ENCODE data around the gene BAHCC1.

Gene BAHCC1

GRCh38 chr17:81459224-81459623 is 64.0 kb downstream of the BAHCC1 start:
- no peaks in the 10 kb centered on the region for H3K79me2 ChIP-seq (ENCODE audit: control insufficient read depth, insufficient read depth, low read length, unreplicated experiment)
- no peaks in the 10 kb centered on the region for H3K4me1 ChIP-seq (ENCODE audit: control insufficient read depth, insufficient read depth, low read length, unreplicated experiment)
- H3K27ac ChIP-seq (ENCODE audit: low read depth, low read length): no peak overlapping the region
- no peak overlapping the region for H2AFZ ChIP-seq (ENCODE audit: low read length, unreplicated experiment)
- H3K36me3 ChIP-seq (ENCODE audit: insufficient read depth, low read length): no peaks in the 10 kb centered on the region
- H3K4me3 ChIP-seq (ENCODE audit: low read depth, low read length): no peak overlapping the region
- no peaks in the 10 kb centered on the region for H3K27me3 ChIP-seq (ENCODE audit: insufficient read depth, low read length)

GRCh38 chr17:81459864-81460263 is 64.6 kb downstream of the BAHCC1 start:
- no peak overlapping the region for H3K4me3 ChIP-seq (ENCODE audit: low read depth, low read length)
- H3K79me2 ChIP-seq (ENCODE audit: control insufficient read depth, insufficient read depth, low read length, unreplicated experiment): no peaks in the 10 kb centered on the region
- H3K27ac ChIP-seq (ENCODE audit: low read depth, low read length): no peak overlapping the region
- H2AFZ ChIP-seq (ENCODE audit: low read length, unreplicated experiment): no peak overlapping the region
- no peaks in the 10 kb centered on the region for H3K36me3 ChIP-seq (ENCODE audit: insufficient read depth, low read length)
- no peaks in the 10 kb centered on the region for H3K27me3 ChIP-seq (ENCODE audit: insufficient read depth, low read length)
- H3K4me1 ChIP-seq (ENCODE audit: control insufficient read depth, insufficient read depth, low read length, unreplicated experiment): no peaks in the 10 kb centered on the region

DNA sequence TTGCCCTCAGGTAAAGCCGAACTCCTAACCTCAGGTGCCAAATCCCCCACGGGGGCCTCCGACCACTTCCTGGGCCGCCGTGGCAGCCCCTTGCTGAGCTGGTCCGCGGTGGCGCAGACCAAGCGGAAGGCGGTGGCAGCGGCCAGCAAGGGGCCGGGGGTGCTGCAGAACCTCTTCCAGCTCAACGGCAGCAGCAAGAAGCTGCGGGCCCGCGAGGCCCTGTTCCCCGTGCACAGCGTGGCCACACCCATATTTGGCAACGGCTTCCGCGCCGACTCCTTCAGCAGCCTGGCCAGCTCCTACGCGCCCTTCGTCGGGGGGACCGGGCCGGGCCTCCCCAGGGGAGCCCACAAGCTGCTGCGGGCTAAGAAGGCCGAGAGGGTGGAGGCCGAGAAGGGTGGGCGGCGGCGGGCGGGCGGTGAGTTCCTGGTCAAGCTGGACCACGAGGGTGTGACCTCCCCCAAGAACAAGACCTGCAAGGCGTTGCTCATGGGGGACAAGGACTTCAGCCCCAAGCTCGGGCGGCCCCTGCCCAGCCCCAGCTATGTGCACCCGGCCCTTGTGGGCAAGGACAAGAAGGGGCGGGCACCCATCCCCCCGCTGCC is 65.7 kb downstream of the BAHCC1 start:
- Histone ChIP-seq H3K36me3 (ENCODE audit: insufficient read depth, low read length) (no peaks in the 10 kb centered on the region), H3K79me2 (ENCODE audit: control insufficient read depth, insufficient read depth, low read length, unreplicated experiment) (no peaks in the 10 kb centered on the region), H3K4me3 (ENCODE audit: low read depth, low read length) (no peak overlapping the region), H3K27me3 (ENCODE audit: insufficient read depth, low read length) (no peaks in the 10 kb centered on the region), H3K27ac (ENCODE audit: low read depth, low read length) (no peak overlapping the region), H2AFZ (ENCODE audit: low read length, unreplicated experiment) (no peak overlapping the region), H3K4me1 (ENCODE audit: control insufficient read depth, insufficient read depth, low read length, unreplicated experiment) (no peaks in the 10 kb centered on the region)

DNA sequence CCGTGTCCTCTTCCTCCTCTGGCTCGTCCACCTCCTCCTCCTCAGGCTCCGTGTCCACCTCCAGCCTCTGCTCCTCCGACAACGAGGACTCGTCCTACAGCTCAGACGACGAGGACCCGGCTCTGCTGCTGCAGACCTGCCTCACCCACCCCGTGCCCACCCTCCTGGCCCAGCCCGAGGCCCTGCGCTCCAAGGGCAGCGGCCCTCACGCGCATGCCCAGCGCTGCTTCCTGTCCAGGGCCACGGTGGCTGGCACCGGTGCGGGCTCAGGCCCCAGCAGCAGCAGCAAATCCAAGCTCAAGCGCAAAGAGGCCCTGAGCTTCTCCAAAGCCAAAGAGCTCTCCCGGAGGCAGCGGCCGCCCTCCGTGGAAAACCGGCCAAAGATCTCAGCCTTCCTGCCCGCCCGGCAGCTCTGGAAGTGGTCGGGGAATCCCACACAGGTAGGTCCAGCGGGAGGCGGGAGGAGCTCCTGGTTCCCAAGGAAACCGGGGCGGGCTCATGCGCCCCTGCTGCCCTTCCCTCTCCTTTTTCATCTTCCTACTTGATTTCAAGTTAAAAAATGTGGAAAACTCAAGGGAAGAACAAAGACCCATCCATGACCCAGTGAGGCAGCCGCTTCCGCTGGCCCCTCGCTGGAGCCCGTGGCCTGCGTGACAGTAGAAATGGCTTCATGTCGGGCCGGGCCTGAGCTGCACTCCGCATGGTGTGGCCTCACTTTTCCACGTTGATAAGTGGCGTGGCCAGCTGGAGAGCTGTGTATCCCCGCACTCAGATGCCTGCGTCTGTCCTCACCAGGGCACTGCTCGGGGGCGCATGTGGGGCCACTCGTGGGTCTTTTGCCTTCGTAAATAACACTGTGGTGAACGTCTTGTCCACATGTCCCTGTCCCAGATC is 66.6 kb downstream of the BAHCC1 start:
- no peak overlapping the region for H2AFZ ChIP-seq (ENCODE audit: low read length, unreplicated experiment)
- H3K27ac ChIP-seq (ENCODE audit: low read depth, low read length): no peak overlapping the region

GRCh38 chr17:81462506-81463125 is 67.4 kb downstream of the BAHCC1 start:
- H3K27me3 ChIP-seq (ENCODE audit: insufficient read depth, low read length): no peaks in the 10 kb centered on the region
- H3K79me2 ChIP-seq (ENCODE audit: control insufficient read depth, insufficient read depth, low read length, unreplicated experiment): no peaks in the 10 kb centered on the region
- H3K36me3 ChIP-seq (ENCODE audit: insufficient read depth, low read length): no peaks in the 10 kb centered on the region
- H3K4me3 ChIP-seq (ENCODE audit: low read depth, low read length): no peak overlapping the region
- no peak overlapping the region for H2AFZ ChIP-seq (ENCODE audit: low read length, unreplicated experiment)
- no peaks in the 10 kb centered on the region for H3K4me1 ChIP-seq (ENCODE audit: control insufficient read depth, insufficient read depth, low read length, unreplicated experiment)
- H3K27ac ChIP-seq (ENCODE audit: low read depth, low read length): no peak overlapping the region

More for the DNA sequence above, 66.6 kb downstream of the BAHCC1 start:
- Histone ChIP-seq H3K79me2 (ENCODE audit: control insufficient read depth, insufficient read depth, low read length, unreplicated experiment) (no peaks in the 10 kb centered on the region), H3K27me3 (ENCODE audit: insufficient read depth, low read length) (no peaks in the 10 kb centered on the region), H3K36me3 (ENCODE audit: insufficient read depth, low read length) (no peaks in the 10 kb centered on the region), H3K4me3 (ENCODE audit: low read depth, low read length) (no peak overlapping the region), H3K4me1 (ENCODE audit: control insufficient read depth, insufficient read depth, low read length, unreplicated experiment) (no peaks in the 10 kb centered on the region)

- Histone ChIP-seq H3K36me3 (ENCODE audit: insufficient read depth, low read length) (no peaks in the 10 kb centered on the region), H3K27me3 (ENCODE audit: insufficient read depth, low read length) (no peaks in the 10 kb centered on the region)
Observed at GRCh38 chr17:81463506-81463905, 68.2 kb downstream of the BAHCC1 start.

DNA sequence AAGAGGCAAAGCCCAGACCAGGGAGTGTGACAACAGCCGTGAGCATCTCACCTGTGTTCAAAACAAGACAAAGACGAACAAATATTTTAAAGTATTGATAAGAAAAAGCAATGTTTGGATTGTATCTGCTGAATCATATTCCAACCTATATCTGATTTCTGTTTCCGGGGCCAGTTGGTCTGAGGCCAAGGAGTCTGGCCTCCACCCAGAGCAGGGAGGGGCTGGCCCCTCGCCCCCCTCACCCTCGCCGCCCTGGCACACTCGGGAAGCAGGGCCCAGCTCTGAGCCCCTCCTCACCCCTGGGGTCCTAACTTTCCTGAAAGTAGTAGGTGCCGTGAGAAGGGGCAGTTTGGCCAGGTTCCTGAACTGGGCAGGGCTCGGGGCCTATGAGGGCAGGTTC is 69.3 kb downstream of the BAHCC1 start:
- no peaks in the 10 kb centered on the region for H3K4me1 ChIP-seq (ENCODE audit: control insufficient read depth, insufficient read depth, low read length, unreplicated experiment)

More at GRCh38 chr17:81463506-81463905, 68.2 kb downstream of the BAHCC1 start:
- Histone ChIP-seq H3K79me2 (ENCODE audit: control insufficient read depth, insufficient read depth, low read length, unreplicated experiment) (no peaks in the 10 kb centered on the region), H3K4me1 (ENCODE audit: control insufficient read depth, insufficient read depth, low read length, unreplicated experiment) (no peaks in the 10 kb centered on the region), H2AFZ (ENCODE audit: low read length, unreplicated experiment) (no peak overlapping the region), H3K27ac (ENCODE audit: low read depth, low read length) (no peak overlapping the region), H3K4me3 (ENCODE audit: low read depth, low read length) (no peak overlapping the region)

DNA sequence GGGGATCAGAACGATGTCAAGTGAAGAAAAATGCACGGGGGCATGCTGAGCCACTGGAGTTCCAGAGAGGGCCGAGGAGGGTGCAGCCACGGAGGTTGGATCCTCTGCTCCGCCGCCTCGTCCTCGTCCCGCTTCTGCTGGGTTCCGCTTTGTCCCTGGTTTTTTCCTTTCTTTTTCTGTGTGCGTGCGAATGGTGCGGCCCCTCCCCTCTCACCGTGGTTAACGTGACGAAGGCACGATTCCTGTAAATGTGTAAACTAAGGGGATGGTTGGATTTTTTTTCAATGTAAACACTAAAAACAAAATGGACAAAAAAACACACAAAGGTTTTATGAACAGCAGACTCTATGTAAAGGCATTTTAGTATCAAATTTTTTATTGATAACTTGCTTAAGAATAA is 70.7 kb downstream of the BAHCC1 start:
- no peaks in the 10 kb centered on the region for H3K79me2 ChIP-seq (ENCODE audit: control insufficient read depth, insufficient read depth, low read length, unreplicated experiment)
- no peak overlapping the region for H3K27ac ChIP-seq (ENCODE audit: low read depth, low read length)
- no peaks in the 10 kb centered on the region for H3K36me3 ChIP-seq (ENCODE audit: insufficient read depth, low read length)
- H3K4me1 ChIP-seq (ENCODE audit: control insufficient read depth, insufficient read depth, low read length, unreplicated experiment): peaks cover 2% of the 10 kb centered on the region
- H2AFZ ChIP-seq (ENCODE audit: low read length, unreplicated experiment): no peak overlapping the region
- H3K27me3 ChIP-seq (ENCODE audit: insufficient read depth, low read length): no peaks in the 10 kb centered on the region
- H3K4me3 ChIP-seq (ENCODE audit: low read depth, low read length): no peak overlapping the region

More for the DNA sequence above, 69.3 kb downstream of the BAHCC1 start:
- no peak overlapping the region for H3K27ac ChIP-seq (ENCODE audit: low read depth, low read length)
- no peak overlapping the region for H3K4me3 ChIP-seq (ENCODE audit: low read depth, low read length)
- no peaks in the 10 kb centered on the region for H3K79me2 ChIP-seq (ENCODE audit: control insufficient read depth, insufficient read depth, low read length, unreplicated experiment)
- H3K36me3 ChIP-seq (ENCODE audit: insufficient read depth, low read length): no peaks in the 10 kb centered on the region
- H2AFZ ChIP-seq (ENCODE audit: low read length, unreplicated experiment): no peak overlapping the region
- H3K27me3 ChIP-seq (ENCODE audit: insufficient read depth, low read length): no peaks in the 10 kb centered on the region

DNA sequence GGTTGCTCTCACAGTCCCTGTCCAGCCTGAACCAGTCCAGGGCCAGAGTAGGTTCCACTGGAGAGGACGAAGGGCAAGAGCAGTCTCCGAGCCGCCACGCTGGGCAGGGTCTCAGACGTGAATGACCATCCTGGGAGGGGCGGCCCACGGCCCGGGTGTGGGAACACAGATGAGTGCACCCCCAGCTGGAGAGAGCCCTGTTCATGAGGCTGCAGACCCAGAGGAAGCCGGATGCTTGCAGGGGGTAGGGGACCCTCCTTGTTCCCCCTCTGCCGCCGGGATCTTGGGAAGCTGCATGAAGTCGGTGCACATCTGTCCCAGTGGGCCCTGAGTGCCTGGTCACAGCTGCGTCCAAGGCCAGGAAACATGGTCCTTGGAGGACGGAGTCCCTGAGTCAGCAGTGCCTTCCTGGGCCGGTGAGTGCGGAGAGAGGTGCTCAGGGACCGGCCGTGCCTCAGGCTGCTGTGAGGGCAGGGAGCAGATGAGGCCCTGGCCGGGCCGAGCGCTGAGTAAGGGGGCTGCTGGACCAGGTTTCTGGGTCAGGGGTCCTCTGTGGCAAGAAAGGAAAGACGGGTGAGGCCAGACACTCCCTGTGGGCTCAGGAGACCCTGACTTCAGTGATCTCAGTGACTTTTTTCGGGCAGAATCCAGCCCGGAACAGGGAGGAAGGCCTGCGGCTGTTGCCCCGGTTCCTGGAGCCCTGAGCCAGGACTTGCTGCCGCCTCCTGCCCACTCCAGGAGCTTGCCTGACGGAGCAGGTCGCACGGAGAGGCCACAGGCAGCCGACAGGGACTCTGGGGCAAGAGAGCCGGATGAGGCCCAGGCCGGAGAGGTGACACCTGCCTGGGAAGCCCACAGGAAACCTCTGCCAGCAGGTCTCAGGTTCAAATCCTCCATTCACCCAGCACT is 71.6 kb downstream of the BAHCC1 start:
- Histone ChIP-seq H3K79me2 (ENCODE audit: control insufficient read depth, insufficient read depth, low read length, unreplicated experiment) (no peaks in the 10 kb centered on the region), H2AFZ (ENCODE audit: low read length, unreplicated experiment) (no peak overlapping the region), H3K4me1 (ENCODE audit: control insufficient read depth, insufficient read depth, low read length, unreplicated experiment) (peaks cover 10% of the 10 kb centered on the region), H3K27ac (ENCODE audit: low read depth, low read length) (no peak overlapping the region), H3K27me3 (ENCODE audit: insufficient read depth, low read length) (no peaks in the 10 kb centered on the region), H3K36me3 (ENCODE audit: insufficient read depth, low read length) (no peaks in the 10 kb centered on the region), H3K4me3 (ENCODE audit: low read depth, low read length) (no peak overlapping the region)

- H3K27me3 ChIP-seq (ENCODE audit: insufficient read depth, low read length): no peaks in the 10 kb centered on the region
- peaks cover 10% of the 10 kb centered on the region for H3K4me1 ChIP-seq (ENCODE audit: control insufficient read depth, insufficient read depth, low read length, unreplicated experiment)
- H2AFZ ChIP-seq (ENCODE audit: low read length, unreplicated experiment): no peak overlapping the region
- no peak overlapping the region for H3K27ac ChIP-seq (ENCODE audit: low read depth, low read length)
- no peak overlapping the region for H3K4me3 ChIP-seq (ENCODE audit: low read depth, low read length)
- H3K79me2 ChIP-seq (ENCODE audit: control insufficient read depth, insufficient read depth, low read length, unreplicated experiment): no peaks in the 10 kb centered on the region
- no peaks in the 10 kb centered on the region for H3K36me3 ChIP-seq (ENCODE audit: insufficient read depth, low read length)
Observed at GRCh38 chr17:81468111-81468769, 73.0 kb downstream of the BAHCC1 start.
